HL-60 (cell line): ENCODE results near the gene POP7.

ENCODE experiments used
- DNase-seq, 2 experiments: peaks; one replicate each; pipeline ENCODE4 v3.0.0-alpha.2; 2010 to 2020; ENCODE audit warnings: low read depth in 1 of 2, low spot score in 1 of 2
- H3K27ac ChIP-seq: fragments of 250-450 bp; sonication (Bioruptor Pico); replicated peaks from 2 replicates; pipeline ENCODE4 v1.5.1; 2020; ENCODE audit warnings: mild to moderate bottlenecking, moderate library complexity
- H3K27me3 ChIP-seq: fragments of 250-450 bp; sonication (Bioruptor Pico); 2 replicates; pipeline ENCODE4 v1.5.1; 2021; ENCODE audit warnings: mild to moderate bottlenecking, moderate library complexity; ENCODE audit not compliant: insufficient read depth, poor library complexity, severe bottlenecking
- H3K4me3 ChIP-seq: replicated peaks from 2 replicates; pipeline ENCODE4 v1.5.1; 2011; ENCODE audit warnings: mild to moderate bottlenecking, control low read depth, low read length; ENCODE audit not compliant: insufficient read depth
- CTCF ChIP-seq: IDR thresholded peaks from one replicate; pipeline ENCODE4 v1.5.1; 2011; ENCODE audit warnings: low read length, control low read depth, inconsistent platforms; ENCODE audit not compliant: insufficient read depth
- GABPA ChIP-seq: IDR thresholded peaks from 2 replicates; pipeline ENCODE4 v1.6.1; 2012; ENCODE audit warnings: low read depth
- POLR2AphosphoS5 ChIP-seq: IDR thresholded peaks from 2 replicates; pipeline ENCODE4 v1.6.1; 2012; ENCODE audit warnings: low read depth
- REST ChIP-seq: IDR thresholded peaks from 2 replicates; pipeline ENCODE4 v1.6.1; 2012; ENCODE audit warnings: low read depth; ENCODE audit not compliant: insufficient replicate concordance
- SPI1 ChIP-seq: IDR thresholded peaks from 2 replicates; pipeline ENCODE4 v1.6.1; 2012; ENCODE audit warnings: low read depth, mild to moderate bottlenecking, borderline replicate concordance

Gene POP7

GRCh38 chr7:100684534-100685042 is 21.3 kb upstream of the POP7 start:
- no peak overlapping the region for H3K4me3 ChIP-seq
- no peak for TF ChIP-seq CTCF
- TF ChIP-seq GABPA: no peak
- no peak overlapping the region for H3K27ac ChIP-seq
- DNase-seq: no peak
- no peaks in the 10 kb centered on the region for H3K27me3 ChIP-seq

- TF ChIP-seq REST (no peak), POLR2AphosphoS5 (no peak), CTCF (no peak), SPI1 (no peak), GABPA (no peak)
- Histone ChIP-seq H3K27ac (no peak overlapping the region), H3K27me3 (no peaks in the 10 kb centered on the region), H3K4me3 (no peak overlapping the region)
- no peak for DNase-seq
Observed at GRCh38 chr7:100685049-100685605, 20.8 kb upstream of the POP7 start.

GRCh38 chr7:100685631-100686145 is 20.2 kb upstream of the POP7 start:
- no peak overlapping the region for H3K27ac ChIP-seq
- no peaks in the 10 kb centered on the region for H3K27me3 ChIP-seq
- TF ChIP-seq GABPA (no peak), POLR2AphosphoS5 (no peak), REST (no peak), SPI1 (no peak), CTCF (no peak)
- DNase-seq: no peak
- no peak overlapping the region for H3K4me3 ChIP-seq
